Measurements from ENCODE around the gene PLEKHN1. TPM values are rescaled to one million over a fixed set of nuclear protein-coding genes. Genes with fewer than 3 reads are reported as not detected.

The PLEKHN1 gene
- total RNA-seq, 1 experiment from 2014 or later, result 0.93 TPM

DNA sequence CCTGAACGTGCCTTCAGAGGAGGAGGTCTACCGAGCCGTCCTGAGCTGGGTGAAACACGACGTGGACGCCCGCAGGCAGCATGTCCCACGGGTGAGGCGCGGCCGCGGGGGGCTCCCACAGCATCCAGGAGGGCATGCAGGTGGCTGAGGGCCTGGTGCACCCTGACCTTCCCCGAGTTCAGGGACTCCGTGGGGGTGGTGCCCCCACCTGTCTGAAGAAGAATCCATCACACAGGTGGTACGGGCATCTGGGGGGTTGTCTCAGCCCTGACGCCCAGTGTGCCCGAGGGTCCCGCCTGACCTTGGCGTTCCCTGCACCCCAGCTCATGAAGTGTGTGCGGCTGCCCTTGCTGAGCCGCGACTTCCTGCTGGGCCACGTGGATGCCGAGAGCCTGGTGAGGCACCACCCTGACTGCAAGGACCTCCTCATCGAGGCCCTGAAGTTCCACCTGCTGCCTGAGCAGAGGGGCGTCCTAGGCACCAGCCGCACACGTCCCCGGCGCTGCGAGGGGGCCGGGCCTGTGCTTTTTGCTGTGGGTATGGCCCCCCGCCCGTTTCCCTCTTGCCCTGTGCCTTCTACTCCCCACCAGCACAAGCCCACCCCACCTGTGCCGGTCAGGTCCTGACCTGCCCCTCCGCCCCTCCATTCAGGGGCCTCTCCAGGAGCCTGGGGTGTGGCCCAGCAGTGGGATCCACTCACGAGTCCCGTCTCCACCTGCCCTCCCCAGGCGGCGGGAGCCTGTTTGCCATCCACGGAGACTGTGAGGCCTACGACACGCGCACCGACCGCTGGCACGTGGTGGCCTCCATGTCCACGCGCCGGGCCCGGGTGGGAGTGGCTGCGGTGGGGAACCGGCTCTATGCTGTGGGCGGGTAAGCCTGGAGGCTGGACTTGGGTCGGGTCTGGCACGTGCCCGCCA is 3.6 kb upstream of the PLEKHN1 start:
- no peak for DNase-seq (ENCODE audit: low spot score)

DNA sequence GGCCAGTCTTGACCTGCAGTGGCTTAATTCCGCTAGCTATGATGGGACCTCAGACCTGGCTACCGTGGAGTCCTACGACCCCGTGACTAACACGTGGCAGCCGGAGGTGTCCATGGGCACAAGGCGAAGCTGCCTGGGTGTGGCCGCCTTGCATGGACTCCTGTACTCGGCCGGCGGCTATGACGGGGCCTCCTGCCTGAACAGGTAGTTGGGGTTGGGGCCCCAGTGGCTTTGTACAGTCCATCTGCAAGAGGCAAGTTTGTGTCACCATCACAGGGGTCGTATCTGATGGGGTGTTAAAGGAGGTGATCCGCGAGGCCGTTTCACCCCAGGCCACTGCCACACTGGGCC is 3.0 kb upstream of the PLEKHN1 start:
- DNase-seq (ENCODE audit: low spot score), result no peak

DNA sequence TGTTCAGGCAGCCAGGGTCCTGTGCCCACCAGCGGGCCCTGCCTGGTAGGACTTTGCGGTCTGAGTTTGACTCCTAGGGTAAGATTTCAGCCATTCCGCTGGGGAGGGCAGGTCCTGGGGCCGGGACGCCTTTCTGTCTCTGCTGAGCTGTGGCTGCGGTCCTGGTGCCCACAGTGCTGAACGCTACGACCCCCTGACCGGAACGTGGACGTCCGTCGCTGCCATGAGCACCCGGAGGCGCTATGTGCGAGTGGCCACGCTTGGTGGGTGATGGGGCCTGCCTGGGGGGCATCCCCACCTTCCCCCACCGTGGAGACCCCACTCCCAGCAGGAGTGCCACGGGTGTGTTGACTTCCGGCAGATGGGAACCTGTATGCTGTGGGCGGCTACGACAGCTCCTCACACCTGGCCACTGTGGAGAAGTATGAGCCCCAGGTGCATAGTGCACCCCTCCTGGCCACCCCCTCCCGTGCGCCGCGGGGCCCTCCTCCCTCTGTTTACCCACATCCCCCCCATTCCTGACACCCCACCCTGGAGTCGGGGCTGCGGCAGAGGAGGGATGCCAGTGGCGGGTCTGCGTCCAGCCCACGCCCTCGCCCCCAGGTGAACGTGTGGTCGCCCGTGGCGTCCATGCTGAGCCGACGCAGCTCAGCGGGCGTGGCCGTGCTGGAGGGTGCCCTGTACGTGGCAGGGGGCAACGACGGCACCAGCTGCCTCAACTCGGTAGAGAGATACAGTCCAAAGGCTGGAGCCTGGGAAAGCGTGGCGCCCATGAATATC is 2.3 kb upstream of the PLEKHN1 start:
- DNase-seq (ENCODE audit: low spot score), result no peak

DNA sequence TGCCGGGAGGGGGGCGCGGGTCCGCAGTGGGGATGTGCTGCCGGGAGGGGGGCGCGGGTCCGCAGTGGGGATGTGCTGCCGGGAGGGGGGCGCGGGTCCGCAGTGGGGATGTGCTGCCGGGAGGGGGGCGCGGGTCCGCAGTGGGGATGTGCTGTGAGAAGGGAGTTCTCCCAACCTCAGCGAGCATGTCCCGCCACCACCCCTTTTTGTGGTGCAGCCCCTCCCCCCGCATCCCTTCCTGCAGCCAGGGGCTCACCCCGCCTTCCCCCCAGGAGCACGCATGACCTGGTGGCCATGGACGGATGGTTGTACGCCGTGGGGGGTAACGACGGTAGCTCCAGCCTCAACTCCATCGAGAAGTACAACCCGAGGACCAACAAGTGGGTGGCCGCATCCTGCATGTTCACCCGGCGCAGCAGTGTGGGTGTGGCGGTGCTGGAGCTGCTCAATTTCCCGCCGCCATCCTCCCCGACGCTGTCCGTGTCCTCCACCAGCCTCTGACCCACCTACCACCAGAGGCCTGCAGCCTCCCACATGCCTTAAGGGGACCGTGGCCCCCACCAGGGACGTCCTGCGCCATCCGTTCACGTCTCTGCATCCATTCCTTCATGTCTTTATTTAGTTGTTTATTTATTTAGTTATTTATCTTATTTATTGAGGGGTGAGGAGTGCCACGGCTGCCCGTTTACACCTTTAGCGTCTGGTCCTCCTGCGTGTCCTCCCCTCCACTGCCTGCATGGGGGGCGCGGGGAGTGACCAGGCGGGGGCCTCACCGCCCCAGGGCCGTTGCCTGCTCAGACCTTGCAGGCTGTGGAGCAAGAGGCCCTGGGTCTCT is 1.4 kb upstream of the PLEKHN1 start:
- no peak for DNase-seq (ENCODE audit: low spot score)

DNA sequence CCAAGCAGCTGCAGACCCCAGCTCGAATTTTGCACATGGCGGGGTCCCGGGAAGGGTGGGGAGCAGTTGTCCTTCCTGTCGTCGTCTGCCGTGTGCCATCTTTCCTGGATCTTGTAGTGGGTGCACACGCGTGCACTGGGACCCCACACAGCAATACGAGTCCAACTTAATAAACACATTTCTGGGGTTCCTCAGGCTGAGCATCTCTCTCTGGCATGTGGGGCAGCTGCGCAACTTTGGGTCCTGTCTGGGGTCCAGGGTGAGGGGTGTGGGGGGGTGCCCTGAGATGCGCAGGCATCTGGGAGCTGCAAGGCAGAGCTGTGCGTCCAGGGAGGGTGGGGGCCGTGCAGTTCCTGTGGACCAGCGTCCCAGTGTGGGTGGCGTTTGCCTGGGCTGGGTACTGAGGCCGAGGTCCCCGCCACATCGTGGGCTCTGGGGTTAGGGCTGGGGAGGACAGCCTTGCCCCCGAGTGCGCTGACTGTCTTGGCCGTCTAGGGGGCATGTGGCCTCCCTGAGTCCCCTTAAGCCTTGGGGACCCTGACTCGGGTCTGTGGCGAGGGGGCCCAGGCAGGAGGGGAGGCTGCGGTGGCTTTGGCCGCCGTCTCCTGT is 652 bp upstream of the PLEKHN1 start:
- no peak for DNase-seq (ENCODE audit: low spot score)

DNA sequence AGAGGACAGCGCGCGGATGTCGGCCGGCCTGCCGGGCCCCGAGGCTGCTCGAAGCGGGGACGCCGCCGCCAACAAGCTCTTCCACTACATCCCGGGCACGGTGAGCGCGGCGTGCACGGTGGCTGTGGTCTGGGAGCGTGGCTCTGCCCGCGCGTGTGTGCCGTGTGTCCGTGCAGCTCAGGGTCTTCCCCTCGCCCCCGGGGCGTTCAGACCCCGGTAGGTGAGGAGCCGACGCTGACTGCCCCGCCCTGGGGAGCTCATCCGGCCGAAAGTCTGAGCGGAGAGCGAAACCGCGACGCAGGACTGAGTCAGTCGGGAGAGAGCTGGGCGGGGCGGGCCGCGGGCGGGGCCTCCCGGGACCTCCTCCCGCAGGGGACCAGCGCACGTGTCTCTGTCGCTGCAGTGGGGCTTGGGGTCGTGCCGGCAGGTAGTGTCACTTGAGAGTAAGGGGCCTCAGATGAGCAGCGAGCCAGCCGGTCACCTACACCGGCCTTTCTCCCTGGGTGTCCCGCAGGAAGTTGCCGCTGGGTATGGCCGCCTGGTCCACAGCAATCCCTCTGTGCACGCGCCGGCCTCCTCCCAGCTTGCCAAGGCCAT is 520 bp downstream of the PLEKHN1 start:
- DNase-seq (ENCODE audit: low spot score), result peak; percentile 42

DNA sequence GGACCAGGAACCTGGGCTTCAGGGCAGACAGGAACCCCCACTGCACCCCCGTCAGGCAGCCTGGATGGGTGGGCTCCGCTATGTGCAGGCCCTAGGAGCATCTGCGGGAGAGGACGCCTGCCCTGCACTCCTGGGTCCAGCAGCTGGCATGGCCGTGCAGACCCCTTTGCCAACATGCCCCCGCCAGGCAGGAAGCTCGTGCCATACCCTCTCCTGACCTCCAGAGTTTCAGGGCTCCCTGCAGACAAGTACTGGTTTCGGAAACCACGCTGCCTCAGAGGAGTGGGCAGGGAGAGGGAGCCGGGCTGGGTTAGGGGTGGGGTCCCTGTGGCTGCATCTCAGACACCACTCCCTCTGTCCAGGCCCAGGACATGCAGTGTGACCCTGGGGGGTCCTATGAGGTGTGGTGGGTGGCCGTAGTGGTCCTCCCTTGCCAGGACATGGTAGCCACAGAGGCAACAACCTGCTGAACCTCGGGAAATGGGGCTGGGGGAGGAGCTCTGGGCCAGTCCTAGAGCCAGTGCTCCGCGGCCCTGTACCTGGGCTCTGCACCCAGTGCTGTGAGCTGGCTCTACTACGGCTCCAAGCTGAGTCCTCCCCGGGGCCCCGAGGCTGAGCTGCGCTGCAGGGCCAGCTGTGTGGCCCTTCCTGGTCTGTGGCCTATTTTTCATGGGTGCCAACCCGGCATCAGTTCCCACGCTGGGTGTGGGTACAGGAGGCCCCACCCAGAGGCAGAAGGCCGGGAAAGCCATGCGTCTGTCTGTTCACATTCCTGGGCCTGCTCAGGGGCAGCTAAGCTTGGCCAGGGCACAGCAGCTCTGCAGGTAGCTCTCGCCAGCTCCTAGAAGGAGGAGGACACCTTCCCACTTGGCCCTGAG is 1.4 kb downstream of the PLEKHN1 start:
- no peak for DNase-seq (ENCODE audit: low spot score)

DNA sequence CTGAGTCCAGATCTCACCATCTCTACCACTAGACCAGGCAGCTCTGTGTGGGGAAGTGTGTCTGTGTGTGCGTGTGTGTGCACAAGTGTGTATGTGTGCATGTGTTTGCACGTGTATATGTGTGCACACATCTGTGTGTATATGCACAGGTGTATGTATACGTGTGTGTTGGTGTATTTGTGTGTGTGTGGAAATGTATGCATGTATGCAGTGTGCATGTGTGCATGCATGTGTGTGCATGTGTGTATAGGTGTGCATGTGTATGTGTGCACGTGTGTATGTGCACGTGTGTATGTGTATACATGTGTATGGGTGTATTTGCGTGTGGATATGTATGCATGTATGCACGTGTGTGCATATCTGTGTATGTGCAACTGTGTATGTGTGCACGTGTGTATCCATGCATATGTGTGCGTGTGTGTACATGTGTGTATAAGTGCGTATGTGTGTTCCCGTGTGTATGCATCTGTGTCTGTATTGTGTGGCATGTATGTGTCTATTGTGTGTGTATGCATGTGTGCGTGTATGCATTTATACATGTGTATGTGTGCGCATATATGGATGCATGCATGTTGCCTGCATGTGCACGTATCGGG is 3.1 kb downstream of the PLEKHN1 start:
- no peak for DNase-seq (ENCODE audit: low spot score)

DNA sequence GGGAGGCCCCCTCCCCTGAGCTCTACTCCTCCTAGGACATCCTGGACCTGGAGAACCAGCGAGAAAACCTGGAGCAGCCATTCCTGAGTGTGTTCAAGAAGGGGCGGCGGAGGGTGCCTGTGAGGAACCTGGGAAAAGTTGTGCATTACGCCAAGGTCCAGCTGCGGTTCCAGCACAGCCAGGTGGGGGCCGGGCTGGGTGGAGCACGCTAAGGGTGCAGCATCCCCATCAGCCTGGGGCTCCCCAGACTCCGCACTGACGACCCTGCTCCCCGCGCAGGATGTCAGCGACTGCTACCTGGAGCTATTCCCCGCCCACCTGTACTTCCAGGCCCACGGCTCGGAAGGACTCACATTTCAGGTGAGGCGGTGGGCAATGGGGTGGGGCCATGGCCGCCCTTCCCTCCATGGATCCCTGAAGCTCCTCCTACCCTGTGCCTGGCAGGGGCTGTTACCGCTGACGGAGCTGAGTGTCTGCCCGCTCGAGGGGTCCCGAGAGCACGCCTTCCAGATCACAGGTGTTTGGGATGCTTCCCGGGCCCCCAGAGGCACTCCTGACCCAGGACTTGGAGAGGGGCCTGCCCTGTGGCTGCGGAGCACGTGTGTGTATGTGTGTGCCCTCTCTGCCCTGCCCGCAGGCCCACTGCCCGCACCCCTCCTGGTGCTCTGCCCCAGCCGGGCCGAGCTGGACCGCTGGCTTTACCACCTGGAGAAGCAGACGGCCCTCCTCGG is 4.1 kb downstream of the PLEKHN1 start:
- DNase-seq (ENCODE audit: low spot score), result no peak

DNA sequence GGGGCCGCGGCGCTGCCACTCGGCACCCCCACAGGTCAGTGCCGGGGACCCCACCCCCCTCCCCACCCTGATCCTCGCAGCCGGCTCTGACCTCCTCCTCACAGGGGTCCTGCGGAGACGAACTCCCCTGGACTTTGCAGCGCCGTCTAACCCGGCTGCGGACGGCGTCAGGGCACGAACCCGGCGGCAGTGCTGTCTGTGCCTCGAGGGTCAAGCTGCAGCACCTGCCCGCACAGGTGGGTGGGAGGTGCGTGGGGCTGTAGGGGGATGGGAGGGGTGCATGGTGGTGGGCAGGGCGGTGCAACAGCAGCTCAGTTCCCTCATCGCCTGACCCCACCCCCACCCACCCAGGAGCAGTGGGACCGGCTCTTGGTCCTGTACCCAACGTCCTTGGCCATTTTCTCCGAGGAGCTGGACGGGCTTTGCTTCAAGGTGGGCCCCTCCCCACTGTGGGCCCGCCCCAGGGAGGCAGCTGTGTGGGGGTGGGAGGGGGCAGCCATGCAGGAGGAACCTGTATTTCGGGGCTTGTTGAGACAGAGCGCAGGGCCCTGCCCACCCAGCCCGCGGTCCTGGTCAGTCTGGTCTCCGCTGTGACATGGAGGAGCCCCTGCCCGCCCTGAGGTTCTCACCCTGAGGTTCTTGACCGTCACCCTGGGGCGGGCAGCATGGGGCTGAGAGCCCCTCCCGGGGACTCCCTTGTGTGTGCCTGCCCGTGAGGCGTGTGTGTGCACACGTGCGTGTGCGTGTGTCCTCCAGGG is 4.9 kb downstream of the PLEKHN1 start:
- DNase-seq (ENCODE audit: low spot score), result no peak

DNA sequence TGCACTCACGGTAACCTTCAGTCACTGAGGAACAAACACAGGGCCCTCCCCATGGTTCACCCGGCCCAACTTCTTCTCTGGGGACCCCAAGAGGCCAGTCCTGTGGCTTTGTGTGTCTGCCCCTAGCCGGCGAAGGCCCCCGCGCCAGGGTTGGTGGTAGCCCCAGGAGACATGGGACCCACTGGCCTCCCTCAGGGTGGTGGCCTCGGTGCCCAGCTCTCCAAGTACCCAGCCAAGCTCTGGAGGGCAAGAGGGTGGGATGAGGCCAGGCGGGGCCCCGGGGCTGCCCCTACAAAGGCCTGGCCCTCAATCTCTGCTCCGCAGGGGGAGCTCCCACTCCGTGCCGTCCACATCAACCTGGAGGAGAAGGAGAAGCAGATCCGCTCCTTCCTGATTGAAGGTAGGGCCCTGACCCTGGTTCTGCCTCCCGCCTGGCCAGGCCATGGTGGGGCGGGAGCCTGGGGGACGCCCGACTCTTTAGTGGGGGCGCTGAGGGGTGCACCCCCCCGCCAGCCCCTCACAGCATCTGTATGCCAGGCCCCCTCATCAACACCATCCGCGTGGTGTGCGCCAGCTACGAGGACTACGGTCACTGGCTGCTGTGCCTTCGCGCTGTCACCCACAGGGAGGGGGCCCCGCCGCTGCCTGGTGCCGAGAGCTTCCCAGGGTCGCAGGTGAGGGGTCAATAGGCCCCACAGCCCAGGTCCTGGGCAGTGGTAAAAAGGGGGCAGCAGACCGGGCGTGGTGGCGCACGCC is 5.6 kb downstream of the PLEKHN1 start:
- DNase-seq (ENCODE audit: low spot score), result no peak

DNA sequence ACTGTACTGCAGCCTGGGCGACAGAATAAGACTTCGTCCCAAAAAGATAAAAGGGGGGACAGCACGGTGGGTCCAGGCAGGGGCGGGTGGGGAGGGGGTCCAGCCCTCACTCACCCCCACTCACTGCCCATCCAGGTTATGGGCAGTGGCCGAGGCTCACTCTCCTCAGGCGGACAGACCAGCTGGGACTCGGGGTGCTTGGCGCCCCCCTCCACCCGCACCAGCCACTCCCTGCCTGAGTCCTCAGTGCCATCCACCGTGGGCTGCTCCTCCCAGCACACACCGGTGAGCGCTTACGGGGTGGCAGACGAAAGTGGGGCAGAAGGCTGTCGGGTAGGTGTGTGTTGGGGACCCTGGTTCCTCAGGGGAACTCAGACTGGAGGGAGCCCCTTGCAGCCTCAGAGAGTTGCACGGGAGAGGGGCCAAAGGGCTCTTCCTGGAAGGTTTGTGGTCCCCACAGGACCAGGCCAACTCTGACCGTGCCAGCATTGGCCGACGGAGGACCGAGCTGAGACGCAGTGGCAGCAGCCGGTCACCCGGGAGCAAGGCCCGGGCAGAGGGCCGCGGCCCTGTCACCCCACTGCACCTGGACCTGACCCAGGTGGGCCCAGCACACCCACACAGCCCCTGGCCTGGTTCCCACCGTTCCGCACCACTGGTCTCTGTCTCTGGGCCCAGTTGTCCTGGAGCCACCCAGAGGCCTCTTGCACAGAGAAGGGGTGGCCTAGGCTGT is 6.6 kb downstream of the PLEKHN1 start:
- no peak for DNase-seq (ENCODE audit: low spot score)

DNA sequence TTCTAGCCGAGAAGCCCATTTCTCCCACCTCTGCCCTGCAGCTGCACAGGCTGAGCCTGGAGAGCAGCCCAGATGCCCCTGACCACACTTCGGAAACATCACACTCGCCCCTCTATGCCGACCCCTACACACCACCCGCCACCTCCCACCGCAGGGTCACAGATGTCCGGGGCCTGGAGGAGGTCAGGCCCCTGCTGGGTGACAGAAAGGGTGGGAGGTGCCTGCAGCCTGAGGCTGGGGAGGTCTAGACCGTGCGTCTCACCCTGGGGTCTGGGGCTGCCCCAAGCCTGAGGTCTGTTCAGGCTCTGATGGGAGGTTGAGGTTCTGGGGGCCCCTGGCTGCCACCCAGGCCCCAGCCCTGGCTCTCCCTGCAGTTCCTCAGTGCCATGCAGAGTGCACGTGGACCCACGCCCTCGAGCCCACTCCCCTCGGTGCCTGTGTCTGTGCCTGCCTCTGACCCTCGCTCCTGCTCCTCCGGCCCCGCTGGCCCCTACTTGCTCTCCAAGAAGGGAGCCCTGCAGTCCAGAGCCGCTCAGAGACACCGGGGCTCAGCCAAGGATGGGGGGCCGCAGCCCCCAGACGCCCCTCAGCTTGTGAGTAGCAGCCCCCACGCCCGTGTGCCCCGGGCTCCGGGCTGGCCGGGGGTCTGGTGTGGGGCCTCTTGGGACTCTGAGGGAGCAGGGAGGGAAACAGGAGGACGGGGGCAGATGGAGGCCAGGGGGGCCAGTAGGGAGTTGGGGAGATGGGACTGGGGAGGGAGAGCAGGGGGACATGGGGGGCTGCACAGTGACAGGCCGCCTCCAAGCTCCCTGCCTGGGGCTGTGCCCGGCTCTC is 7.4 kb downstream of the PLEKHN1 start:
- DNase-seq (ENCODE audit: low spot score), result no peak

DNA sequence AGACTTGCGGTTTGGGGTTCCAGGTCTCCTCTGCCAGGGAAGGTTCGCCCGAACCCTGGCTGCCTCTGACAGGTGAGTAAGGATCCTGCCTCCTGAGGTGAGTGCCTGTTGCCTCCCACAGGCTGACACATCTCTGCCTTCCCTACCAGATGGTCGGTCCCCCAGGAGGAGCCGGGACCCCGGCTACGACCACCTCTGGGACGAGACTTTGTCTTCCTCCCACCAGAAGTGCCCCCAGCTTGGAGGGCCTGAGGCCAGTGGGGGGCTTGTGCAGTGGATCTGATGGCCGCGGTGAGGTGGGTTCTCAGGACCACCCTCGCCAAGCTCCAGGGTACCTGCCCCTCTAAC is 8.0 kb downstream of the PLEKHN1 start:
- DNase-seq (ENCODE audit: low spot score), result no peak

DNA sequence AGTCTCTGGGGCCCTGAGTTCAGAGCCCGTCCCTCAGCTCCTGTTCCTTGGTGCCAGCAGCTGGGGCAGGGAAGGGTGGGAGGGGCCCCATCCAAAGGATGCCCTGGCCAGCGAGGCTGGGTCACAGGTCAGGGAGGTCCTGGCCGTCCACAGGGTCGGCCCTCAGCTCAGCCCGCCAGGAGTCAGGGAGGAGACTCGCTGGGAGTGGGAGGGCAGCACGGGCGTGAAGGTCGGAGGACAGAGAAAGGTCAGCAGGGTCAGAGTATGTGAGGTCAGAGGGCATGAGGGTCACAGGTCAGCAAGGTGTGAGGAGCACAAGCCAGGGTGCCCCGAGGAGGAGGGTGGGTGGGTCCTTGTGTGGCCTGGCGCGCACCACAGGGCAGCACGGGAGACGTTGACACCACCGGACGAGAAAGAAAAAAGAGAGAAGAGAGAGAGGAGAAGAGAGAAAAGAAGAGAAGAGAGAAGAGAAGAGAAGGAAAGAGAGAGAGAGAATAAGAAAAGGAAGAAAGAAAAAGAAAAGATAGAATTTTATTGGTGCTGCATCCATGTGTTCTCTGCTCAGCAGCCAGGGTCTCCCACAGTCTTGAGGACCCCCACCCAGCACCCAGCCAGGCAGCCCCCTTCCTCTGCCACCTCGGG is 8.5 kb downstream of the PLEKHN1 start:
- DNase-seq (ENCODE audit: low spot score), result no peak

DNA sequence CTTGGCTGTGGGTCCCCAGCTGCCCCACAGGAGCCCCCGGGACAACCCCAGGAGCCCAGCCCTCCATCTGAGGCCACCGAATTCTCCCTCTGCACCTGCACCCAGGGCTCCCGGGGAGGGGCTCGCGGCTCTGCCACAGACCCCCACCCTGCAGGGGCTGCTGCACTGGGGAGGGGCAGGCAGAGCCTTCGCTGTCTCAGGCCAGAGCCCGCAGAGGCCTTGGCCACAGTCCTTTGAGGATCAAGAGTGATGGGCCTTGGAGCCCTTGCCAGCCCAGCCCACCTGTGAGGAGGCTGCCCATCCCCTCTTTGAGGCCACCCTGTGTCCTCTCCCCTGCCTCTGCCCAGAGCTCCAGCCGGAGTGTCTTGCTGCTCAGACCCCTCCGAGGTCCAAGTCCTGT is 9.1 kb downstream of the PLEKHN1 start:
- no peak for DNase-seq (ENCODE audit: low spot score)
